IMR-90 (cell line): Measurements from ENCODE around the gene WRAP73. TPM values are rescaled to one million over a fixed set of nuclear protein-coding genes. Genes with fewer than 3 reads are reported as not detected.

Experiments used
- ATAC-seq: fragments of 200-7000 bp; cut with Tn5 transposase; 2 replicates; pipeline ENCODE4 v1.9.1; 2020; ENCODE audit warnings: low read depth, mild to moderate bottlenecking, moderate library complexity
- BruUV-seq: library from RNA; stranded (reverse); fragments of 400-500 nt; replicated peaks from 2 replicates; lab custom pipeline; 2021; lab: Mats Ljungman, UMichigan
- CTCF ChIA-PET: fragments of 300-600 bp; formaldehyde crosslinking; extraction: SDS; loops from one replicate; lab custom pipeline; 2021; ENCODE audit warnings: antibody characterized with exemption; lab: Yijun Ruan, JAX
- POLR2A ChIA-PET: fragments of 300-600 bp; sonication (Branson Sonifier 250); formaldehyde crosslinking; loops from one replicate; lab custom pipeline; 2022; ENCODE audit warnings: antibody characterized with exemption; ENCODE audit not compliant: unreplicated experiment; lab: Charles Lee
- DNase-seq: peaks from one replicate; pipeline ENCODE4 v3.0.0; 2013
- H2AFZ ChIP-seq: replicated peaks from 2 replicates; pipeline ENCODE3; 2013; ENCODE audit warnings: low read length, mild to moderate bottlenecking; ENCODE audit not compliant: poor library complexity
- H2AK5ac ChIP-seq: 2 replicates; pipeline ENCODE4 v1.6.1; 2013; ENCODE audit warnings: low read depth, low read length, inconsistent platforms
- H2AK9ac ChIP-seq: replicated peaks from 2 replicates; pipeline ENCODE3; 2013; ENCODE audit warnings: mild to moderate bottlenecking, low read depth, low read length, moderate library complexity; ENCODE audit not compliant: poor library complexity
- H2BK120ac ChIP-seq: 2 replicates; pipeline ENCODE4 v1.6.1; 2013; ENCODE audit warnings: low read depth, low read length, inconsistent platforms
- H2BK15ac ChIP-seq: 3 replicates; pipeline ENCODE4 v1.6.1; 2013; ENCODE audit warnings: low read depth, low read length, inconsistent platforms
- H2BK20ac ChIP-seq: 2 replicates; pipeline ENCODE4 v1.6.1; 2013; ENCODE audit warnings: low read depth, mild to moderate bottlenecking, inconsistent platforms, low read length, moderate library complexity
- H2BK5ac ChIP-seq: 2 replicates; pipeline ENCODE4 v1.6.1; 2013; ENCODE audit warnings: mild to moderate bottlenecking, low read depth, low read length, inconsistent platforms; ENCODE audit not compliant: poor library complexity, severe bottlenecking
- H3K14ac ChIP-seq: replicated peaks from 2 replicates; pipeline ENCODE4 v1.6.1; 2013; ENCODE audit warnings: low read depth, low read length, inconsistent platforms
- H3K18ac ChIP-seq: 2 replicates; pipeline ENCODE4 v1.6.1; 2013; ENCODE audit warnings: low read depth, low read length, control low read depth
- H3K23ac ChIP-seq: 2 replicates; pipeline ENCODE4 v1.6.1; 2013; ENCODE audit warnings: low read depth, low read length, inconsistent platforms
- H3K27ac ChIP-seq: 2 replicates; pipeline ENCODE4 v1.5.1; 2013; ENCODE audit warnings: mild to moderate bottlenecking, control low read depth, low read length; ENCODE audit not compliant: insufficient read depth
- H3K27me3 ChIP-seq: 2 replicates; pipeline ENCODE4 v1.6.1; 2013; ENCODE audit warnings: low read length; ENCODE audit not compliant: control insufficient read depth, insufficient read depth
- H3K36me3 ChIP-seq: 2 replicates; pipeline ENCODE4 v1.6.1; 2013; ENCODE audit warnings: low read length, mixed read lengths; ENCODE audit not compliant: control insufficient read depth, insufficient read depth
- H3K4ac ChIP-seq: 2 replicates; pipeline ENCODE4 v1.6.1; 2013; ENCODE audit warnings: low read depth, low read length, inconsistent platforms
- H3K4me1 ChIP-seq: 2 replicates; pipeline ENCODE4 v1.6.1; 2013; ENCODE audit warnings: low read length, mixed read lengths; ENCODE audit not compliant: control insufficient read depth, insufficient read depth
- H3K4me2 ChIP-seq: 2 replicates; pipeline ENCODE4 v1.6.1; 2013; ENCODE audit warnings: low read depth, mild to moderate bottlenecking, control low read depth, low read length, moderate library complexity
- H3K4me3 ChIP-seq: 2 replicates; pipeline ENCODE4 v1.5.1; 2013; ENCODE audit warnings: low read depth, mild to moderate bottlenecking, control low read depth, low read length, moderate library complexity; ENCODE audit not compliant: insufficient read depth
- H3K56ac ChIP-seq: 2 replicates; pipeline ENCODE4 v1.6.1; 2013; ENCODE audit warnings: low read length, inconsistent platforms; ENCODE audit not compliant: insufficient read depth; ENCODE audit errors: extremely low read depth
- H3K79me1 ChIP-seq, 2 experiments: 2 replicates each; pipeline ENCODE4 v1.6.1; 2013; ENCODE audit warnings: low read length in 2 of 2, inconsistent platforms in 1 of 2, low read depth in 1 of 2
- H3K9ac ChIP-seq: 2 replicates; pipeline ENCODE4 v1.6.1; 2013; ENCODE audit warnings: low read depth, low read length, control low read depth
- H3K9me1 ChIP-seq: 2 replicates; pipeline ENCODE4 v1.6.1; 2013; ENCODE audit warnings: low read length, inconsistent platforms; ENCODE audit not compliant: insufficient read depth
- H3K9me3 ChIP-seq: 2 replicates; pipeline ENCODE4 v1.6.1; 2013; ENCODE audit warnings: low read length; ENCODE audit not compliant: control insufficient read depth, insufficient read depth
- H4K20me1 ChIP-seq: 2 replicates; pipeline ENCODE4 v1.6.1; 2013; ENCODE audit warnings: low read length, inconsistent platforms; ENCODE audit not compliant: insufficient read depth
- H4K5ac ChIP-seq: 2 replicates; pipeline ENCODE4 v1.6.1; 2013; ENCODE audit warnings: mild to moderate bottlenecking, low read depth, low read length, control low read depth
- H4K8ac ChIP-seq, 2 experiments: 2 replicates each; pipeline ENCODE4 v1.6.1; 2013; ENCODE audit warnings: low read depth in 2 of 2, low read length in 2 of 2, control low read depth in 1 of 2, inconsistent platforms in 1 of 2
- H4K91ac ChIP-seq: 2 replicates; pipeline ENCODE4 v1.6.1; 2013; ENCODE audit warnings: low read depth, low read length, inconsistent platforms; ENCODE audit not compliant: insufficient read depth
- BHLHE40 ChIP-seq: fragments of 150-350 bp; IDR thresholded peaks from 2 replicates; pipeline ENCODE4 v1.6.1; 2016; ENCODE audit warnings: mild to moderate bottlenecking, low read depth, low read length
- CEBPB ChIP-seq: IDR thresholded peaks from 2 replicates; pipeline ENCODE4 v1.6.1; 2012; ENCODE audit warnings: low read depth, low read length, improper control_type of control experiment
- CHD1 ChIP-seq: IDR thresholded peaks from 2 replicates; pipeline ENCODE4 v1.6.1; 2012; ENCODE audit warnings: low read depth, low read length, improper control_type of control experiment
- ELK1 ChIP-seq: fragments of 150-350 bp; IDR thresholded peaks from 2 replicates; pipeline ENCODE4 v1.6.1; 2016; ENCODE audit warnings: low read depth, mild to moderate bottlenecking, low read length, moderate library complexity, borderline replicate concordance
- FOS ChIP-seq: fragments of 150-350 bp; IDR thresholded peaks from 2 replicates; pipeline ENCODE4 v1.6.1; 2016; ENCODE audit warnings: low read depth, low read length
- MAFK ChIP-seq: IDR thresholded peaks from 2 replicates; pipeline ENCODE4 v1.6.1; 2012; ENCODE audit warnings: low read depth, low read length, improper control_type of control experiment
- MAZ ChIP-seq: IDR thresholded peaks from 2 replicates; pipeline ENCODE4 v1.6.1; 2012; ENCODE audit warnings: low read depth, mild to moderate bottlenecking, low read length, improper control_type of control experiment, moderate library complexity, borderline replicate concordance
- MXI1 ChIP-seq: IDR thresholded peaks from 2 replicates; pipeline ENCODE4 v1.6.1; 2012; ENCODE audit warnings: low read depth, mild to moderate bottlenecking, low read length, moderate library complexity, borderline replicate concordance
- NFE2L2 ChIP-seq: fragments of 150-350 bp; IDR thresholded peaks from 2 replicates; pipeline ENCODE4 v1.6.1; 2016; ENCODE audit warnings: low read depth, mild to moderate bottlenecking, low read length
- POLR2A ChIP-seq: IDR thresholded peaks from 2 replicates; pipeline ENCODE4 v1.6.1; 2012; ENCODE audit warnings: mild to moderate bottlenecking, low read depth, low read length
- RAD21 ChIP-seq: IDR thresholded peaks from 2 replicates; pipeline ENCODE4 v1.6.1; 2012; ENCODE audit warnings: low read length, improper control_type of control experiment
- RCOR1 ChIP-seq: IDR thresholded peaks from 2 replicates; pipeline ENCODE4 v1.6.1; 2012; ENCODE audit warnings: mild to moderate bottlenecking, low read length, improper control_type of control experiment; ENCODE audit not compliant: insufficient replicate concordance
- RFX5 ChIP-seq: IDR thresholded peaks from 2 replicates; pipeline ENCODE4 v1.8.0; 2012; ENCODE audit warnings: low read depth, mild to moderate bottlenecking, low read length, moderate library complexity
- SMC3 ChIP-seq: fragments of 150-350 bp; IDR thresholded peaks from 2 replicates; pipeline ENCODE4 v1.6.1; 2016; ENCODE audit warnings: low read depth, mild to moderate bottlenecking, antibody characterized with exemption, low read length, moderate library complexity
- USF2 ChIP-seq: fragments of 150-350 bp; IDR thresholded peaks from 2 replicates; pipeline ENCODE4 v1.6.1; 2017; ENCODE audit warnings: mild to moderate bottlenecking, antibody characterized with exemption, low read length, low read depth
- WGBS, 2 experiments: methylation state at CpG; one replicate each; pipeline versions ENCODE4 v1.1.5 to v1.1.7; 2013; ENCODE audit warnings: missing lambda C conversion rate in 2 of 2; ENCODE audit not compliant: insufficient read length in 1 of 2; ENCODE audit errors: extremely low coverage in 2 of 2; 5-methylcytosine and 5-hydroxymethylcytosine counted together
- dilution Hi-C: fragments of 300-500 bp; cut with HindIII; formaldehyde crosslinking; loops from one replicate; pipeline ENCODE4 v1.14.3; 2018; ENCODE audit warnings: low sequenced_read_pairs; ENCODE audit not compliant: unreplicated experiment
- in situ Hi-C: fragments of 300-500 bp; cut with MboI; formaldehyde crosslinking; loops from 3 replicates; pipeline ENCODE4 v1.14.3; 2019; ENCODE audit warnings: low sequenced_read_pairs, inconsistent platforms, mixed read lengths
- intact Hi-C: fragments of 100-400 bp; cut with micrococcal nuclease; formaldehyde crosslinking; loops from 2 replicates; pipeline ENCODE4 v1.10.0; 2022
- polyA plus RNA-seq, 3 experiments: library from polyadenylated mRNA; depleted of rRNA; stranded (reverse); fragments of >200 nt; gene quantifications; 2 replicates each; pipeline ENCODE4 v1.2.3, GENCODE V29; 2012; ENCODE audit warnings: low replicate concordance in 1 of 3
- total RNA-seq: library from RNA; depleted of rRNA; stranded (reverse); fragments of >200 nt; gene quantifications from 2 replicates; pipeline ENCODE4 v1.2.3, GENCODE V29; 2012
- TF ChIP-seq, protein P1 (sequence below): conservative IDR thresholded peaks from 2 replicates; pipeline ENCODE4 v1.5.1; 2012; ENCODE audit warnings: mild to moderate bottlenecking, low read depth, low read length, improper control_type of control experiment

WRAP73 gene
- total and polyA plus RNA-seq, 2 of the 4 experiments (the other 2 are of a cell fraction), result 10.8 to 23.6 TPM

GRCh38 chr1:3599816-3600215 lies 50.1 kb downstream of the WRAP73 start:
- Histone ChIP-seq H3K9me3 (no peaks in the 10 kb centered on the region), H3K4me2 (no peak overlapping the region), H3K4me3 (no peak overlapping the region), H2AFZ (no peak overlapping the region), H2BK15ac (no peak overlapping the region), H2BK20ac (no peak overlapping the region), H4K5ac (no peak overlapping the region), H3K4me1 (no peaks in the 10 kb centered on the region), H3K27me3 (peaks cover 12% of the 10 kb centered on the region), H4K8ac (no peak overlapping the region), H3K79me1 (no peaks in the 10 kb centered on the region), H3K36me3 (no peaks in the 10 kb centered on the region), H2BK120ac (no peak overlapping the region), H4K20me1 (no peaks in the 10 kb centered on the region), H3K14ac (no peak overlapping the region), H3K9me1 (no peaks in the 10 kb centered on the region), H4K91ac (no peak overlapping the region), H3K23ac (no peak overlapping the region), H3K56ac (no peak overlapping the region), H2AK9ac (no peak overlapping the region), H2BK5ac (no peak overlapping the region), H2AK5ac (no peak overlapping the region), H3K4ac (no peak overlapping the region), H3K9ac (no peak overlapping the region), H3K27ac (no peak overlapping the region), H3K18ac (no peak overlapping the region)
- intact Hi-C loops (no loop called here), in situ Hi-C loops (no loop called here), dilution Hi-C loops (no loop called here)
- DNase-seq, result no peak
- ATAC-seq, result no peak
- no TSS peak for BruUV-seq
- TF ChIP-seq CHD1 (no peak), USF2 (no peak), NFE2L2 (no peak), FOS (no peak), CEBPB (no peak), ELK1 (no peak), MAZ (no peak), RAD21 (no peak), MXI1 (no peak), SMC3 (no peak), POLR2A (no peak), RCOR1 (no peak), BHLHE40 (no peak), MAFK (no peak), RFX5 (no peak)
- TF ChIP-seq, protein P1, sequence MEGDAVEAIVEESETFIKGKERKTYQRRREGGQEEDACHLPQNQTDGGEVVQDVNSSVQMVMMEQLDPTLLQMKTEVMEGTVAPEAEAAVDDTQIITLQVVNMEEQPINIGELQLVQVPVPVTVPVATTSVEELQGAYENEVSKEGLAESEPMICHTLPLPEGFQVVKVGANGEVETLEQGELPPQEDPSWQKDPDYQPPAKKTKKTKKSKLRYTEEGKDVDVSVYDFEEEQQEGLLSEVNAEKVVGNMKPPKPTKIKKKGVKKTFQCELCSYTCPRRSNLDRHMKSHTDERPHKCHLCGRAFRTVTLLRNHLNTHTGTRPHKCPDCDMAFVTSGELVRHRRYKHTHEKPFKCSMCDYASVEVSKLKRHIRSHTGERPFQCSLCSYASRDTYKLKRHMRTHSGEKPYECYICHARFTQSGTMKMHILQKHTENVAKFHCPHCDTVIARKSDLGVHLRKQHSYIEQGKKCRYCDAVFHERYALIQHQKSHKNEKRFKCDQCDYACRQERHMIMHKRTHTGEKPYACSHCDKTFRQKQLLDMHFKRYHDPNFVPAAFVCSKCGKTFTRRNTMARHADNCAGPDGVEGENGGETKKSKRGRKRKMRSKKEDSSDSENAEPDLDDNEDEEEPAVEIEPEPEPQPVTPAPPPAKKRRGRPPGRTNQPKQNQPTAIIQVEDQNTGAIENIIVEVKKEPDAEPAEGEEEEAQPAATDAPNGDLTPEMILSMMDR, result no peak
- CTCF ChIA-PET, result no interaction called here
- POLR2A ChIA-PET, result no interaction called here
- no CpG with 5 or more reads among the region's 15 CpGs for WGBS, 2 experiments
